Astrocyte (in vitro differentiated cells and primary cell): ENCODE data around the gene SCYGR6. TPM values are rescaled to one million over a fixed set of nuclear protein-coding genes. Genes with fewer than 3 reads are reported as not detected.

ENCODE experiments used
- DNase-seq: peaks from one replicate; pipeline ENCODE4 v3.0.0-alpha.2; 2010; ENCODE audit warnings: low read depth
- FAIRE-seq: peaks from 2 replicates; lab custom pipeline; 2011; peaks lifted over from hg19 to GRCh38; lab: Jason Lieb, UNC
- H2AFZ ChIP-seq: 2 replicates; pipeline ENCODE4 v1.6.0; 2012; ENCODE audit warnings: low read depth, low read length, inconsistent platforms
- H3K27ac ChIP-seq: 2 replicates; pipeline ENCODE4 v1.5.1; 2011; ENCODE audit warnings: low read depth, low read length, inconsistent platforms
- H3K27me3 ChIP-seq: 2 replicates; pipeline ENCODE4 v1.6.0; 2011; ENCODE audit warnings: low read length, inconsistent platforms; ENCODE audit not compliant: insufficient read depth
- H3K36me3 ChIP-seq: 2 replicates; pipeline ENCODE4 v1.5.1; 2011; ENCODE audit warnings: low read length, inconsistent platforms; ENCODE audit not compliant: insufficient read depth
- H3K4me1 ChIP-seq: 2 replicates; pipeline ENCODE4 v1.5.1; 2011; ENCODE audit warnings: low read length, inconsistent platforms; ENCODE audit not compliant: insufficient read depth
- H3K4me2 ChIP-seq: 2 replicates; pipeline ENCODE4 v1.6.0; 2012; ENCODE audit warnings: low read length, inconsistent platforms
- H3K4me3 ChIP-seq: 2 replicates; pipeline ENCODE4 v1.5.1; 2011; ENCODE audit warnings: low read depth, mild to moderate bottlenecking, low read length, inconsistent platforms; ENCODE audit not compliant: insufficient read depth
- H3K79me2 ChIP-seq: 2 replicates; pipeline ENCODE4 v1.6.0; 2012; ENCODE audit warnings: mild to moderate bottlenecking, low read length, inconsistent platforms; ENCODE audit not compliant: insufficient read depth
- H3K9ac ChIP-seq: 2 replicates; pipeline ENCODE4 v1.6.0; 2012; ENCODE audit warnings: mild to moderate bottlenecking, low read length, inconsistent platforms
- H3K9me3 ChIP-seq: 2 replicates; pipeline ENCODE4 v1.5.1; 2012; ENCODE audit warnings: low read depth, mild to moderate bottlenecking, low read length, inconsistent platforms; ENCODE audit not compliant: insufficient read depth
- H4K20me1 ChIP-seq: 2 replicates; pipeline ENCODE4 v1.6.0; 2012; ENCODE audit warnings: low read length, inconsistent platforms; ENCODE audit not compliant: insufficient read depth
- H3K27ac Mint-ChIP-seq: one replicate; pipeline ENCODE4 v1.8.0; 2021; ENCODE audit warnings: mild to moderate bottlenecking, mixed read lengths; ENCODE audit not compliant: unreplicated experiment
- H3K27me3 Mint-ChIP-seq: one replicate; pipeline ENCODE4 v1.8.0; 2021; ENCODE audit warnings: low read depth, mixed read lengths; ENCODE audit not compliant: unreplicated experiment
- H3K36me3 Mint-ChIP-seq: one replicate; pipeline ENCODE4 v1.8.0; 2021; ENCODE audit warnings: low read depth, mixed read lengths; ENCODE audit not compliant: unreplicated experiment
- H3K4me1 Mint-ChIP-seq: one replicate; pipeline ENCODE4 v1.8.0; 2021; ENCODE audit warnings: low read depth, mixed read lengths; ENCODE audit not compliant: unreplicated experiment
- H3K4me3 Mint-ChIP-seq: one replicate; pipeline ENCODE4 v1.8.0; 2021; ENCODE audit warnings: mild to moderate bottlenecking, moderate library complexity, mixed read lengths; ENCODE audit not compliant: unreplicated experiment
- H3K9me3 Mint-ChIP-seq: one replicate; pipeline ENCODE4 v1.8.0; 2021; ENCODE audit warnings: mild to moderate bottlenecking, mixed read lengths; ENCODE audit not compliant: unreplicated experiment
- EZH2 ChIP-seq: IDR thresholded peaks from 2 replicates; pipeline ENCODE4 v1.6.1; 2012; ENCODE audit warnings: mild to moderate bottlenecking, low read length, inconsistent platforms; ENCODE audit not compliant: insufficient read depth
- total RNA-seq: library from RNA; stranded (reverse); gene quantifications from 2 replicates; pipeline ENCODE4 v1.2.1, GENCODE V29; 2021
- TF ChIP-seq, protein P1 (sequence below): IDR thresholded peaks from 2 replicates; pipeline ENCODE4 v1.5.1; 2011; ENCODE audit warnings: low read depth, mild to moderate bottlenecking, inconsistent platforms, low read length, moderate library complexity; ENCODE audit not compliant: insufficient read depth

The SCYGR6 gene
- total RNA-seq, 1 donor from 2014 or later, result not detected

DNA sequence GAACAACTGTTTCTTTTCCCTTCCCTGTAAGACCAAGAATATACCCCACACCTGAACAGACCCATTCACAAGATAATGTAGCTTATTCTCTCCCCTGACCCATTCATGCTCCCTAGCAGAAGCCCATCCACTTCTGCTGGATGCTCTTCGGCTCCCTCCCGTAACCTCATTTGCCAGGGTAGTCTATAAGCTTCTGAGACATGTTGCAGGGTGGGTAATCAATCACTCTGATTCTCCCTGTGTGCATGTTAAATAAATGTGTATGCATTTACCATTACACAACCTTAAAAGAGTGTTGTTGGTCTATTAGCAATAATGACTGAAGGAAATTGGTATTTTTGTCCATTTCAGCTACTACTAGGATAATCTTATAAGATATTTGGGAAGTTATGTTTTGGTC is 8.1 kb downstream of the SCYGR6 start:
- FAIRE-seq, result no peak
- Histone ChIP-seq H2AFZ (no peak overlapping the region), H3K27ac (no peak overlapping the region), H3K9me3 (no peaks in the 10 kb centered on the region), H3K4me1 (no peaks in the 10 kb centered on the region), H3K9ac (no peak overlapping the region), H3K4me2 (no peak overlapping the region), H3K79me2 (no peaks in the 10 kb centered on the region), H3K36me3 (no peaks in the 10 kb centered on the region), H3K4me3 (no peak overlapping the region), H4K20me1 (no peaks in the 10 kb centered on the region), H3K27me3 (no peaks in the 10 kb centered on the region)
- no peaks in the 10 kb centered on the region for H3K36me3 Mint-ChIP-seq
- DNase-seq, result no peak
- H3K4me1 Mint-ChIP-seq, result no peaks in the 10 kb centered on the region
- TF ChIP-seq, protein P1, sequence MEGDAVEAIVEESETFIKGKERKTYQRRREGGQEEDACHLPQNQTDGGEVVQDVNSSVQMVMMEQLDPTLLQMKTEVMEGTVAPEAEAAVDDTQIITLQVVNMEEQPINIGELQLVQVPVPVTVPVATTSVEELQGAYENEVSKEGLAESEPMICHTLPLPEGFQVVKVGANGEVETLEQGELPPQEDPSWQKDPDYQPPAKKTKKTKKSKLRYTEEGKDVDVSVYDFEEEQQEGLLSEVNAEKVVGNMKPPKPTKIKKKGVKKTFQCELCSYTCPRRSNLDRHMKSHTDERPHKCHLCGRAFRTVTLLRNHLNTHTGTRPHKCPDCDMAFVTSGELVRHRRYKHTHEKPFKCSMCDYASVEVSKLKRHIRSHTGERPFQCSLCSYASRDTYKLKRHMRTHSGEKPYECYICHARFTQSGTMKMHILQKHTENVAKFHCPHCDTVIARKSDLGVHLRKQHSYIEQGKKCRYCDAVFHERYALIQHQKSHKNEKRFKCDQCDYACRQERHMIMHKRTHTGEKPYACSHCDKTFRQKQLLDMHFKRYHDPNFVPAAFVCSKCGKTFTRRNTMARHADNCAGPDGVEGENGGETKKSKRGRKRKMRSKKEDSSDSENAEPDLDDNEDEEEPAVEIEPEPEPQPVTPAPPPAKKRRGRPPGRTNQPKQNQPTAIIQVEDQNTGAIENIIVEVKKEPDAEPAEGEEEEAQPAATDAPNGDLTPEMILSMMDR, result no peak
- TF ChIP-seq EZH2, result no peak
- H3K9me3 Mint-ChIP-seq, result no peaks in the 10 kb centered on the region
- no peak overlapping the region for H3K27ac Mint-ChIP-seq
- peaks cover 3% of the 10 kb centered on the region for H3K27me3 Mint-ChIP-seq
- no peak overlapping the region for H3K4me3 Mint-ChIP-seq

- no peak overlapping the region for H3K9ac ChIP-seq
- H3K4me3 ChIP-seq, result no peak overlapping the region
- H3K27ac ChIP-seq, result no peak overlapping the region
- H2AFZ ChIP-seq, result no peak overlapping the region
- H3K4me1 Mint-ChIP-seq, result no peaks in the 10 kb centered on the region
- DNase-seq (no peak), FAIRE-seq (no peak)
- no peak overlapping the region for H3K4me3 Mint-ChIP-seq
- no peaks in the 10 kb centered on the region for H3K79me2 ChIP-seq
- H4K20me1 ChIP-seq, result no peaks in the 10 kb centered on the region
- peaks cover 3% of the 10 kb centered on the region for H3K27me3 Mint-ChIP-seq
- TF ChIP-seq, protein P1, result no peak
- TF ChIP-seq EZH2, result no peak
- no peak overlapping the region for H3K4me2 ChIP-seq
- H3K27me3 ChIP-seq, result no peaks in the 10 kb centered on the region
- H3K36me3 Mint-ChIP-seq, result peaks cover 2% of the 10 kb centered on the region
- H3K4me1 ChIP-seq, result no peaks in the 10 kb centered on the region
- H3K27ac Mint-ChIP-seq, result no peak overlapping the region
- no peaks in the 10 kb centered on the region for H3K9me3 ChIP-seq
- H3K9me3 Mint-ChIP-seq, result no peaks in the 10 kb centered on the region
- no peaks in the 10 kb centered on the region for H3K36me3 ChIP-seq
Measured at GRCh38 chr2:227713291-227713690, 11.3 kb downstream of the SCYGR6 start.

DNA sequence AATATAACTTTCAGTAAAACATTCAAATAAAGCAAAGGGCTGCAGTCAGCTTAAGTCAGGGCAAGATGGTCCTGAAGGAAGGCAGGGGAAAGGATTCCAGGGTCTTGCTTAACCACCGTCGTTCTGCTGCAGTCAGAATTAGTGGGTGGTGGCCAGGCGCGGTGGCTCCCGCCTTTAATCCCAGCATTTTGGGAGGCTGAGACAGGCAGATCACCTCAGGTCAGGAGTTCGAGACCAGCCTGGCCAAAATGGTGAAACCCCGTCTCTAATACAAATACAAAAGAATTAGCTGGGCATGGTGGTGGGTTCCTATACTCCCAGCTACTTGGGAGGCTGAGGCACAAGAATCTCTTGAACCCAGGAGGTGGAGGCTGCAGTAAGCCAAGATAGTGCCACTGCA is 13.6 kb downstream of the SCYGR6 start:
- Mint-ChIP-seq H3K36me3 (peaks cover 2% of the 10 kb centered on the region), H3K4me1 (no peaks in the 10 kb centered on the region), H3K27ac (no peak overlapping the region), H3K4me3 (no peak overlapping the region), H3K9me3 (no peaks in the 10 kb centered on the region), H3K27me3 (peaks cover 2% of the 10 kb centered on the region)
- FAIRE-seq, result no peak
- no peak for DNase-seq
- no peaks in the 10 kb centered on the region for H4K20me1 ChIP-seq
- no peak overlapping the region for H2AFZ ChIP-seq
- H3K9ac ChIP-seq, result no peak overlapping the region
- H3K27me3 ChIP-seq, result no peaks in the 10 kb centered on the region
- H3K9me3 ChIP-seq, result no peaks in the 10 kb centered on the region
- H3K79me2 ChIP-seq, result no peaks in the 10 kb centered on the region
- no peak overlapping the region for H3K4me3 ChIP-seq
- no peak overlapping the region for H3K4me2 ChIP-seq
- H3K4me1 ChIP-seq, result no peaks in the 10 kb centered on the region
- H3K27ac ChIP-seq, result no peak overlapping the region
- H3K36me3 ChIP-seq, result no peaks in the 10 kb centered on the region
- no peak for TF ChIP-seq EZH2
